ENCODE results near the gene OLFML2B.

Gene OLFML2B

GRCh38 chr1:161945306-161946060 lies 78.2 kb downstream of the OLFML2B start:
- no peak for DNase-seq (ENCODE audit: low read depth in 3 of 3)

GRCh38 chr1:161944381-161944780 lies 79.3 kb downstream of the OLFML2B start:
- no peak for DNase-seq (ENCODE audit: low read depth in 3 of 3)

GRCh38 chr1:161943737-161944136 lies 79.9 kb downstream of the OLFML2B start:
- no peak for DNase-seq (ENCODE audit: low read depth in 3 of 3)

GRCh38 chr1:161941726-161942436 lies 81.8 kb downstream of the OLFML2B start:
- no peak for DNase-seq (ENCODE audit: low read depth in 3 of 3)

- no peak for DNase-seq (ENCODE audit: low read depth in 3 of 3)
Observed at GRCh38 chr1:161940866-161941591, 82.6 kb downstream of the OLFML2B start.

GRCh38 chr1:161936786-161937185 lies 86.9 kb downstream of the OLFML2B start:
- DNase-seq (ENCODE audit: low read depth in 3 of 3): no peak

GRCh38 chr1:161935264-161935663 lies 88.4 kb downstream of the OLFML2B start:
- no peak for DNase-seq (ENCODE audit: low read depth in 3 of 3)

- DNase-seq (ENCODE audit: low read depth in 3 of 3): no peak
Observed at GRCh38 chr1:161933592-161934588, 89.8 kb downstream of the OLFML2B start.
